ENCODE results near the gene TOP2A. TPM values are rescaled to one million over a fixed set of nuclear protein-coding genes. Genes with fewer than 3 reads are reported as not detected.

TOP2A gene
- total and polyA plus RNA-seq, 9 of the 15 experiments (the other 6 are each of a cell fraction or from before 2014, with no cell fraction given): 133 to 347 (median 259) TPM

- DNase-seq (ENCODE audit: extremely low read depth in 1 of 4, low spot score in 3 of 4) (no peak), FAIRE-seq (peak; percentile 48), ATAC-seq (no peak)
- no peaks in the 10 kb centered on the region for H3K9me3 ChIP-seq (replicated peaks; ENCODE audit: control insufficient read depth, insufficient read depth, low read depth, low read length)
- in situ Hi-C loops (cut with MboI) (no loop called here), intact Hi-C loops (cut with micrococcal nuclease) (no loop called here)
- POLR2A ChIA-PET: interaction anchor here (0.7 kb wide), 1 partner anchor 467 kb away, joined by 3 read pairs; no protein-coding TSS in a partner anchor
- H3K9ac ChIP-seq (ENCODE audit: insufficient read depth in 1 of 2, low read depth in 2 of 2, low read length in 2 of 2): no peak overlapping the region
- H3K4me3 ChIP-seq: no peak overlapping the region
- H3K27ac ChIP-seq (ENCODE audit: extremely low read depth, low read depth, low read length): no peak overlapping the region
- H3K4me1 ChIP-seq (replicated peaks in 1 of 2; ENCODE audit: control insufficient read depth in 2 of 2, insufficient read depth in 2 of 2, low read length in 2 of 2): peaks cover 5 to 18% of the 10 kb centered on the region in 2 experiments; a peak in 3 of 5 replicates
- no peaks in the 10 kb centered on the region for H3K9me1 ChIP-seq (ENCODE audit: control insufficient read depth, insufficient read depth, low read length)
- H3K79me2 ChIP-seq (ENCODE audit: control insufficient read depth, insufficient read depth, low read length): no peaks in the 10 kb centered on the region
- CTCF ChIA-PET (ENCODE audit: low intra/inter-chr PET ratio): interaction anchor here (0.6 kb wide), 1 partner anchor 12 kb away, joined by 3 read pairs; no protein-coding TSS in a partner anchor
- H3K36me3 ChIP-seq (ENCODE audit: control insufficient read depth, insufficient read depth, low read length): no peaks in the 10 kb centered on the region
- no peak overlapping the region for H2AFZ ChIP-seq (ENCODE audit: low read depth, low read length)
- BruUV-seq (replicated peaks): no TSS peak
- TF ChIP-seq BCOR (IDR thresholded peaks at IDR 0.05): peak; percentile 30; the same call in 1 of the 2 replicates
- peak; percentile 87 for TF ChIP-seq ZFP36 (IDR thresholded peaks at IDR 0.05; ENCODE audit: low read depth, low read length, partially characterized antibody)
- TF ChIP-seq, protein P1, sequence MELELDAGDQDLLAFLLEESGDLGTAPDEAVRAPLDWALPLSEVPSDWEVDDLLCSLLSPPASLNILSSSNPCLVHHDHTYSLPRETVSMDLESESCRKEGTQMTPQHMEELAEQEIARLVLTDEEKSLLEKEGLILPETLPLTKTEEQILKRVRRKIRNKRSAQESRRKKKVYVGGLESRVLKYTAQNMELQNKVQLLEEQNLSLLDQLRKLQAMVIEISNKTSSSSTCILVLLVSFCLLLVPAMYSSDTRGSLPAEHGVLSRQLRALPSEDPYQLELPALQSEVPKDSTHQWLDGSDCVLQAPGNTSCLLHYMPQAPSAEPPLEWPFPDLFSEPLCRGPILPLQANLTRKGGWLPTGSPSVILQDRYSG (tag; conservative IDR thresholded peaks at IDR 0.05; ENCODE audit: low read depth): no peak
- TF ChIP-seq RBM25 (IDR thresholded peaks at IDR 0.05; ENCODE audit: low read depth, low read length, severe bottlenecking): peak; percentile 39
- no peak for TF ChIP-seq DDX20 (tag; IDR thresholded peaks at IDR 0.05; ENCODE audit: low read depth)
- no peak for TF ChIP-seq ZNF785 (CRISPR knock-in tag; IDR thresholded peaks at IDR 0.05)
- no peak for TF ChIP-seq KAT8 (IDR thresholded peaks at IDR 0.05; ENCODE audit: low read depth)
- TF ChIP-seq ID3 (CRISPR knock-in tag; IDR thresholded peaks at IDR 0.05): no peak
- TF ChIP-seq ID3 (tag; IDR thresholded peaks at IDR 0.05): no peak
- no peak for TF ChIP-seq GTF2F1 (IDR thresholded peaks at IDR 0.05; ENCODE audit: low read depth, low read length)
- H3K4me2 ChIP-seq (ENCODE audit: insufficient read depth, low read length): no peak overlapping the region
- H3K27me3 ChIP-seq (ENCODE audit: control insufficient read depth in 2 of 2, insufficient read depth in 2 of 2, low read length in 2 of 2): peaks cover 0 to 7% of the 10 kb centered on the region in 2 experiments; a peak in 1 of 5 replicates
- no peaks in the 10 kb centered on the region for H4K20me1 ChIP-seq (replicated peaks; ENCODE audit: control insufficient read depth, insufficient read depth, low read length)
- WGBS (ENCODE audit: insufficient coverage, low coverage, missing lambda C conversion rate): 34% methylated on average over 2 of the region's 2 CpGs
Observed at GRCh38 chr17:40467281-40467867, 49.7 kb upstream of the TOP2A start.
